GM21423 (cell line): ENCODE data around the gene PSME1.

Experiments
- ATAC-seq: cut with Tn5 transposase; IDR thresholded peaks from one replicate; pipeline ENCODE4 v1.9.1; 2021; ENCODE audit warnings: mild to moderate bottlenecking, moderate library complexity; ENCODE audit not compliant: unreplicated experiment

PSME1 gene

DNA sequence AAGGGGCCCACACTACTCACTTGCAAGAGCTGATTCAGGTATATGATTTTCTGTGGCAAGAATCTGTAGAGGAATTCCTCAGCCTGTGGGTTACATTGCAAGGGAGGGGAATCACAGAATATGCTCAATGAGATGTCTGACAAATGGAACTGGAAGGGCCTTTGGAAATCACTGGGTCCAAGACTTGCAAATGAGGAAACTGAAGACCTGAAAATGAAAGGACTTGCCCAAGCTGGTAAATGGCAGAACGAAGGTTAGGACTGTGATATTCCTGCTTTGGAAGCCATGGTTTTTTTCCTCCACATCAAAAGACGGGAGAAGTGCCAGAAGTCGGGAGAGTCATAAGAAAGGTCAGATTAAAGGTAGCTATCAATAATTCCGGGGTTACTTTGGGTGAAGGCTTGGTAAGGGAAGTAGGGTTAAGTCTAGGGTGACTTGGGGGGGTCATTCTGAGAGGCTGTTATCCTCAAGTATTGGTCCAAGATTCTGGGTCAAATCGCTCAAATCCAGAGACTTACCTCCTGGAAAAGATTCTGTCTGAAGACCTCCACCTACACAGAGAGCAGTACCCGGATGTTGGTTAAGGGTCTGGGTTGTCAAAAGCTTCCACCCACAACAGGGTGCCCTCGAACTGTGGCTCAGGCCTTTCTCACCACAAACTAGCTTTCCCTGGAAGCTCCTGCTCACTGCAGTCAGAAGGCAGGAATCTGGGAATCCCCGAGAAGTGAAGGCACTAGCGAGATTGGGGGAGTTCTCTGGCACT, 9.9 kb downstream of the PSME1 start:
- no peak for ATAC-seq

DNA sequence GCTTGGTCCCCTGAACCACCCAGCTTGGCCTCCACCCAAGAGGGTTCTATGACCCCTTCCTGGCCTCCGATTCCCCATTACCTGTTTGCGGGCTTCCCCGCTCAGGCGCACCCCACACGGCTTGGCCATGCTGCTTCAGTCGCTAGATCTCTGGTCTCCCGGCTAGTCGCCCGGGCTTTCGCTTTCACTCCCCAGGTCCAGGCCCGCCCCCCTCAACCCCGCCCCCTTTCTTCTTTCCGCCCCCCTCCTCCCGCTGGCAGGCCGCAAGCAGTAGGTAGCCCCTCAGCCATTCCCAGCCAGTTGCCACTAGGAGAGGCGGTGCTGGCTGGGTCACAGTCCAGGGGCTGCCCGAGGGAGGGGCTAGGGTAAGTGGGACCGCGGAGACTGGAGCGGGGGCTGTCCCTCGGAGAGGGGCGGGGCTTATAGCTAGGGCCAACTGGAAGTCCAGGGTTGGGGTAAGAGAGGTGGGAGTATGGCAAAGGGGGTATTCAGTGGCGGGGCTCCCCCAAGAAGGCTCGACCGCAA, 10.5 kb downstream of the PSME1 start, which contains the start of gene PSME2:
Gene PSME2, minus strand, starts transcription at position 158 of the 525 bp plus-strand sequence. Its CDS starts 29 bp downstream, at position 129.
- ATAC-seq = peak; percentile 57

DNA sequence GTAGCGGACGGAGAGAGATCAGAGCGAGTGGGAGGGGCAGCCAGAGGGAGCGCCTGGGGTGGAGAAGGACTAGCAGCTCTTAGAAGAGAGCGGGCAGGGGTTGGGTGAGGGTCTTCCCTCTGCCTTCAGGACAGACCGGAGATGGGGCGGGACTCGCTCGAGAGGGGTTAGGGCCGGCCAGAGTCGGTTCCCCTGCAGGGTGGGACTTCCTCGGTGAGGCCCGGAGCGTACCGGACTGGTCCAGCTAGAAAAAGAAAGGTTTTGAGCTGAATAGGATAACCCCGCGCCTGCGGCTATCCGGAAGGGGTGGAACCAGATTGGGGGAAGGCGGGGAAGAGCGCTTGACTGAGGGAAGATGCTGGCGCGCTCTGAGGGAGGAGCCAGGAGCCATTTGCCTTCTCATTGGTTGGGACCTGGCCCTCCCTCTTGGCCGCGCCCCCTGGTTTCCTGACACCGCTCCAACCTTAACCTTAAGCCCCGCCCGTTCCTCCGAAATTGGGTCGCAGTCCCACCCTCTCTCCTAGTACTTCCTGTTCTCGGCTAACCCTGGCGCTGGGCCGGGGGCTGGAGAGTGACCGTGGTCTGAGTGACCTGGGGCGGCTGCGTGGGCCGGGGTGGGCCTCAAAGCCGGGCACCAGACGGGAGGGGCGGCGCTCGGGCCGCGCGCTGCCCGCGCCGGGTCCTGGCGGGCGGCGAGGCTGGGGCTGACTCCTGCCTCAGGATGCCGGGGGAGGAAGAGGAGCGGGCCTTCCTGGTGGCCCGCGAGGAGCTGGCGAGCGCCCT, 11.2 kb downstream of the PSME1 start, which contains the start of gene RNF31:
Gene RNF31, plus strand, starts transcription at position 521 of the 783 bp plus-strand sequence. Its CDS starts 201 bp downstream, at position 722.
- peak; percentile 82 for ATAC-seq

DNA sequence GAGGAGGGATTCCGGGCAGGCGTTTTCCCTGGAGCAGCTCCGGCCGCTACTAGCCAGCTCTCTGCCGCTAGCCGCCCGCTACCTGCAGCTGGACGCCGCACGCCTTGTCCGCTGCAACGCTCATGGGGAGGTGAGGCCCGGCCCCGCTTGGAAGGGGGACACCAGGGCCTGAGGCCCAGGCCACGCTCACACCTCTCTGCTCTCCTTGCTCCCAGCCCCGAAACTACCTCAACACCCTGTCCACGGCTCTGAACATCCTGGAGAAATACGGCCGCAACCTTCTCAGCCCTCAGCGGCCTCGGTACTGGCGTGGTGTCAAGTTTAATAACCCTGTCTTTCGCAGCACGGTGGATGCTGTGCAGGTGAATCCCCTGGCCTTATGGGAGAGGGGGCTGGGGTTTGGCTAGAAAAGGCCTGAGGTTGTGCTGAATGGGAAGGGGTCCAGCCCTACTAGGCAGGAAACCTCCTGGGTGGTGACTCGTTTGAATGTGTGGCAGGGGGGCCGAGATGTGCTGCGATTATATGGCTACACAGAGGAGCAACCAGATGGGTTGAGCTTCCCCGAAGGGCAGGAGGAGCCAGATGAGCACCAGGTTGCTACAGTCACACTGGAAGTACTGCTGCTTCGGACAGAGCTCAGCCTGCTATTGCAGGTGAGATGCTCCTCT, 11.9 kb downstream of the PSME1 start:
- ATAC-seq = no peak

DNA sequence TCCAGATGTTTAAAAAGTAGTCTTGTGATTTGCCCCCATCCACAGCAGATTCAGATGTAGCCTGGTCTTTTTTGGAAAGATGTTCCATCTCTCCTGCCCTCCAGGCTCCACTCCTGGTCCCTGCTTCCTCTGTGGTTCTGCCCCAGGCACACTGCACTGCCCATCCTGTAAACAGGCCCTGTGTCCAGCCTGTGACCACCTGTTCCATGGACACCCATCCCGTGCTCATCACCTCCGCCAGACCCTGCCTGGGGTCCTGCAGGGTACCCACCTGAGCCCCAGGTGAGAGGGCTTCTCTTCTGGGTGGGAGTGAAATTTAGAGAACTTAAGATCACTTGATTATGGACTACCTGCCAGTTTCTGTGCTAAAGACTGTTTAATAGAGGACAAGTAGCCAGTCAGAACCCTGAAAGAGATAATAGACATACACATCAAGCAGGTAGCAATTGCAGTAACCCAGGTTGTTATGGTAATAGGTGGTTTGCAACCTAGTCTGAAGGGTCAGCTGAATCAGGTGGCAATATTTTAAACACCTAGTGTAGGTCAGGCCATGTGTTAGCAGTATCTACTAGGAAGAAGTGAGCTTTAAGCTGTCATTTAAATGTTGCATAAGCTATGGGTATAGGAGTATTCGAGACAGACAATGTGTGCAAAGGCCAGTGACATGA, 13.4 kb downstream of the PSME1 start:
- no peak for ATAC-seq

DNA sequence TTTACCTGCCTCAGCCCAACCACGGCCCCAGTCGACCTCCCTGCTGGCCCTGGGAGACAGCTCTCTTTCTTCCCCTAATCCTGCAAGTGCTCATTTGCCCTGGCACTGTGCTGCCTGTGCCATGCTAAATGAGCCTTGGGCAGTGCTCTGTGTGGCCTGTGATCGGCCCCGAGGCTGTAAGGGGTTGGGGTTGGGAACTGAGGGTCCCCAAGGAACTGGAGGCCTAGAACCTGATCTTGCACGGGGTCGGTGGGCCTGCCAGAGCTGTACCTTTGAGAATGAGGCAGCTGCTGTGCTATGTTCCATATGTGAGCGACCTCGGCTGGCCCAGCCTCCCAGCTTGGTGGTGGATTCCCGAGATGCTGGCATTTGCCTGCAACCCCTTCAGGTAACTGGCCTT, 14.1 kb downstream of the PSME1 start:
- ATAC-seq = no peak

DNA sequence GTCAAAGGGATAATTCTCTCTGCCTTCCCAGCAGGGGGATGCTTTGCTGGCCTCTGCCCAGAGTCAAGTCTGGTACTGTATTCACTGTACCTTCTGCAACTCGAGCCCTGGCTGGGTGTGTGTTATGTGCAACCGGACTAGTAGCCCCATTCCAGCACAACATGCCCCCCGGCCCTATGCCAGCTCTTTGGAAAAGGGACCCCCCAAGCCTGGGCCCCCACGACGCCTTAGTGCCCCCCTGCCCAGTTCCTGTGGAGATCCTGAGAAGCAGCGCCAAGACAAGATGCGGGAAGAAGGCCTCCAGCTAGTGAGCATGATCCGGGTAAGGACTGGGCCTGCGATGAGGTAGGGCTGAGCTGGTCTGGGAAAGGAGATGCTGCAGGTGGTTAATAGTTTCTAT, 14.6 kb downstream of the PSME1 start:
- ATAC-seq = no peak

DNA sequence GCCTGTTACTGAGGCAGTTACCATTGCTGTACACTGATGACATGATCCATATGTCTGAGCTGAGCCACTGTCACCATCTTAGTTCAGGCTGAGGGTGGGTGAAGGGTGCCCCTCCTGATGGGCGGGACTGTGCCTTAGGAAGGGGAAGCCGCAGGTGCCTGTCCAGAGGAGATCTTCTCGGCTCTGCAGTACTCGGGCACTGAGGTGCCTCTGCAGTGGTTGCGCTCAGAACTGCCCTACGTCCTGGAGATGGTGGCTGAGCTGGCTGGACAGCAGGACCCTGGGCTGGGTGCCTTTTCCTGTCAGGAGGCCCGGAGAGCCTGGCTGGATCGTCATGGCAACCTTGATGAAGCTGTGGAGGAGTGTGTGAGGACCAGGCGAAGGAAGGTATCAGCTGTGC, 15.0 kb downstream of the PSME1 start:
- ATAC-seq = no peak

DNA sequence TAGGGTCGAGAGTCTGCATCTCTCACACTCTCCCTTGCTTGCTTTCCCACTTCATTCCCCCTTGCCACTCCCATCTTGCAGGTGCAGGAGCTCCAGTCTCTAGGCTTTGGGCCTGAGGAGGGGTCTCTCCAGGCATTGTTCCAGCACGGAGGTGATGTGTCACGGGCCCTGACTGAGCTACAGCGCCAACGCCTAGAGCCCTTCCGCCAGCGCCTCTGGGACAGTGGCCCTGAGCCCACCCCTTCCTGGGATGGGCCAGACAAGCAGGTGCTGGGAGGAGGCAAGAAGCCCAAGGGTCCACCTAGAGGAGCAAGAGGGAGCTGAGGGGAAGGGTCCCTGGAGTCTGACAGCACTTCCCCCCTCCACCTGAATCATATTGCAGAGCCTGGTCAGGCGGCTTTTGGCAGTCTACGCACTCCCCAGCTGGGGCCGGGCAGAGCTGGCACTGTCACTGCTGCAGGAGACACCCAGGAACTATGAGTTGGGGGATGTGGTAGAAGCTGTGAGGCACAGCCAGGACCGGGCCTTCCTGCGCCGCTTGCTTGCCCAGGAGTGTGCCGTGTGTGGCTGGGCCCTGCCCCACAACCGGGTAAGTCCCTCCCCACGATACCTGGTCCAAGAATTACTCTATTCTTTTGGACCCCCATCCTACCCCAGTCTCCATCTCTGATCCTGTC, 15.5 kb downstream of the PSME1 start:
- ATAC-seq = no peak

DNA sequence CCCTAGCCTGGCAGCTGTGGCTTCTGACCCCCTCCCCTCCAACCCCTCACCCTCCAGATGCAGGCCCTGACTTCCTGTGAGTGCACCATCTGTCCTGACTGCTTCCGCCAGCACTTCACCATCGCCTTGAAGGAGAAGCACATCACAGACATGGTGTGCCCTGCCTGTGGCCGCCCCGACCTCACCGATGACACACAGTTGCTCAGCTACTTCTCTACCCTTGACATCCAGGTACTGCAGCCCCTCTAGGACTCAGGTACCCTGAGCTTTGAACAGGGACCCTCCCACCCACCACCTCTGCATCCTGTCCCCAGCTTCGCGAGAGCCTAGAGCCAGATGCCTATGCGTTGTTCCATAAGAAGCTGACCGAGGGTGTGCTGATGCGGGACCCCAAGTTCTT, 19.1 kb downstream of the PSME1 start:
- ATAC-seq = no peak

DNA sequence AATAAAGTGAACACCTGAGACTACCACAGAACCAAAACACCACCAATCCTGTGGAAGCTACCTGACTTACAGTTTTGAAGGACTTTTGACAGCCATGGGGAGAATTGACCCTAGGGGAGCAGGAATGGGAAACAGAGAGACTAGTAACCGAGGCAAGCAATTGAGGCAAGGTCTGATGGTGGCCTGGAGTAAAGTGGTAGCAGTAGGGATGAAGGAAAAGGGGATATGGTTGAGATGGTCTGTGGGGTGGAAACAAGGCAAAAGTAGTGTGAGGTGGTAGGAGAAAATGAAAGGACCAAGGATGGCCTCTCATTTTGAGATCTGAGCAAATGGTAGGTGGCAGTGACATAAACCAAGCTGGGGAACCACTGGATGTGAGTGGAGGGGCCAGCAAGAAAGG, 20.8 kb downstream of the PSME1 start:
- ATAC-seq = no peak

DNA sequence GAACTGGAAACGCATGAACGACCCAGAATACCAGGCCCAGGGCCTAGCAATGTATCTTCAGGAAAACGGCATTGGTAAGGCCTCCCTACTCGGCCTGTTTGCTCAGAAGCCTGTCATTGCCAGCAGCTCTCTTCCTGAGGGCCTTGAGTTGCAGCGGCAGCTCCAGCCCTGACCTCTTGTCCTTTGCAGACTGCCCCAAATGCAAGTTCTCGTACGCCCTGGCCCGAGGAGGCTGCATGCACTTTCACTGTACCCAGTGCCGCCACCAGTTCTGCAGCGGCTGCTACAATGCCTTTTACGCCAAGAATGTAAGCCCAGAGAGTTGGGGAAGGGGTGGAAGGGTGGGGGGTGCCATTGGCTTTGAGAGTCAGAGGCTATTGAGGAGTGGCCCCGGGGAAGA, 21.3 kb downstream of the PSME1 start:
- no peak for ATAC-seq

DNA sequence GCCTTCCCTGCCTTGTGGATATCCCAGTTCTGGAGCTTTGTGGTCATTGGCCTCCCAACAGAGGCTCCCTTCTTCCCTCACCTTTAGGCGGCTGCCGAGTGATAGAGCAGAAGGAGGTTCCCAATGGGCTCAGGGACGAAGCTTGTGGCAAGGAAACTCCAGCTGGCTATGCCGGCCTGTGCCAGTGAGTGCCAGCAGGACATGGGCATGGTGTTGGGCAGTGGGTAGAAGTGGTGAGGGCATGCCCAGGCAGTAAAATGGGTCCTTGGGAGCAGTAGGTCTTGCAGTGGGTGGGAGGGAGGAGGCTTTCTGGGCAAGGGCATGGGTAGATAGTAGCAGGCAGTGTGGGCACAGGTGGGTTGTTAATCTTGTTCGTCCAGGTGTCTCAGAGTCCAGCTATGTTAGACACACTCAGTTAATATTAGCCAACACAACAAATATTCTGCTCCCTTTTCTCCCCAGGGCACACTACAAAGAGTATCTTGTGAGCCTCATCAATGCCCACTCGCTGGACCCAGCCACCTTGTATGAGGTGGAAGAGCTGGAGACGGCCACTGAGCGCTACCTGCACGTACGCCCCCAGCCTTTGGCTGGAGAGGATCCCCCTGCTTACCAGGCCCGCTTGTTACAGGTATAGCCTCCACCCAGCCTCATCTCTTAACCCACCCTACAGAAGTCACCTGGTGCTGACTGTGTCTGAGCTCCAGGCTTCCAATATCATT, 23.9 kb downstream of the PSME1 start:
- ATAC-seq = no peak

DNA sequence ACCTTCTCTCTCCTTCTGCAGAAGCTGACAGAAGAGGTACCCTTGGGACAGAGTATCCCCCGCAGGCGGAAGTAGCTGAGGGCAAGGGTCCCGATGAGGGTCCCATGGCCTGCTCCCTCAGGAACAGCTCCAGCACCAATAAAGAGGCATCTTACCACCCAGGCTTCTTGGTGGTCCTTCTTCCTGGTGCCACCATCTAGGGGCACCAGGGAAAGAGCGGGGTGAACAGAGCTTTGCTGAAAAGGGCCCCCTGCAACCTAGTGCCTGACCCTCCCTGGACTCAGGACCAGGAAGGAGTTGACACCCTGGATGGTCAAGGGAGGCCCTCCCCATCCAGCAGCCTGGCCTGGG, 24.5 kb downstream of the PSME1 start:
- ATAC-seq = no peak

DNA sequence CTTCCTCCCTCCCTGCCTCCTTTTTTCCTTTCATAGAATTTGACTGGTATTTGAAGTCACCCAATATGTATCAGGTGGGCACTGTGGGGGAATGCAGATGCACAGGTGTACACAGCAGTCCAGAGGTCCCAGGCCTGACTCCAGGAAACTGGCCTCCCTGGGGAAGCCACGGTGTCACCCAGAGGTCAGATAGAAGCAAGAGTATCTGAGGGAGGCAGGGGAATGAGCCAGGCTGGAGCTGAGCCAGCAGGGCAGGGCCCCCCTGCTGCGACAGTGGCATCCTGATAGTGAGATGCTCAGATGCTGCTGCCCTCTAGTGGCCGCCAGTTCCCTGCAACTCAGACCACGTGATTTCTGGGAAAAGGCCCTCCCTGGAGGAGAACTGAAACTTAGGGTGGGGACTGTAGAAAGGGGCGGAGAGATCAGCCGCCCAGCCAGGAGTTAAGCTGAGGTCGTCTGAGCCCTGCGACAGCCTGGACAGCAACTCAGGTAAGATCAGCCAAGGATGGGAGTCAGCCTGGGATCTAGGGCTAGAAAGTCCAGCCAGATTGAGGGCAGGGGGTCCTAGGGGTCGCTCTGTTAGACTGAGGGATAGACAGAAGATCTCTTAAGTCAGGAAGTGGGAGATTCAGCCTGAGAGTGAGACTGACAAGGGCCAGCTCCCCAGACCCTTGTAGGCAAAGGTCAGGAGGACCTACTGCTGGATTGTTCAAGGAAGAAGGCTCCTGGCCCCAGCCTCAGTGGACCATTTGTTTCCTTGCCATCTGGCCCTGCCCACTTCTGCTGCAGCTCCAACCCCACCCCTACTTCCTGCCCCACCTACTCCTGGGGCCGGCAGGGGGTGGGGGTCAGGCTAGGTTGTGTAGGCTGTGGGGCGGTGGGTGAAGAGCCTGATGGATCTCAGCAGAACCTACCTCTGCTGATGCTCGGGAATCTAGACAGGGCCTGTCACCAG, 25.1 kb downstream of the PSME1 start, which contains the start of gene IRF9:
Gene IRF9, plus strand, starts transcription at position 416 of the 955 bp plus-strand sequence. CDS start 880 bp downstream, outside the sequence.
- peak; percentile 79 for ATAC-seq

DNA sequence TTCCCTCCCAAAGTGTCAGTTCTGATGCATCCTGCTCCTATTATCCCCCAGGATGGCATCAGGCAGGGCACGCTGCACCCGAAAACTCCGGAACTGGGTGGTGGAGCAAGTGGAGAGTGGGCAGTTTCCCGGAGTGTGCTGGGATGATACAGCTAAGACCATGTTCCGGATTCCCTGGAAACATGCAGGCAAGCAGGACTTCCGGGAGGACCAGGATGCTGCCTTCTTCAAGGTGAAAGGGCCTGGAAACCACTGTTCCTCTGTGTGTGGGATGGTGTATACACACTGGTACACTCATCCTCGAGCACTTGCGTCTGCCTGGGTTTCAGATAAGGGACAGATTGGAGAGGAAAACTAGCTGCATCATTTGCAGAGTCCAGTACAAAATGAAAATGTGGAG, 26.1 kb downstream of the PSME1 start:
- ATAC-seq = no peak

DNA sequence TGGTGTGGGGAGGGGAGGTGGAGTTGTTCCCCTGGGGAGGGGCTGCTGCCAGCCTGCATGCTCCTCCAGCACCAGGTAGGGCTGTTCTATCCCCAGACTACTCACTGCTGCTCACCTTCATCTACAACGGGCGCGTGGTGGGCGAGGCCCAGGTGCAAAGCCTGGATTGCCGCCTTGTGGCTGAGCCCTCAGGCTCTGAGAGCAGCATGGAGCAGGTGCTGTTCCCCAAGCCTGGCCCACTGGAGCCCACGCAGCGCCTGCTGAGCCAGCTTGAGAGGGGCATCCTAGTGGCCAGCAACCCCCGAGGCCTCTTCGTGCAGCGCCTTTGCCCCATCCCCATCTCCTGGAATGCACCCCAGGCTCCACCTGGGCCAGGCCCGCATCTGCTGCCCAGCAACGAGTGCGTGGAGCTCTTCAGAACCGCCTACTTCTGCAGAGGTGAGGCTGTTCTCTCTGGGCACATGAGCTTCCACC, 28.6 kb downstream of the PSME1 start:
- no peak for ATAC-seq

DNA sequence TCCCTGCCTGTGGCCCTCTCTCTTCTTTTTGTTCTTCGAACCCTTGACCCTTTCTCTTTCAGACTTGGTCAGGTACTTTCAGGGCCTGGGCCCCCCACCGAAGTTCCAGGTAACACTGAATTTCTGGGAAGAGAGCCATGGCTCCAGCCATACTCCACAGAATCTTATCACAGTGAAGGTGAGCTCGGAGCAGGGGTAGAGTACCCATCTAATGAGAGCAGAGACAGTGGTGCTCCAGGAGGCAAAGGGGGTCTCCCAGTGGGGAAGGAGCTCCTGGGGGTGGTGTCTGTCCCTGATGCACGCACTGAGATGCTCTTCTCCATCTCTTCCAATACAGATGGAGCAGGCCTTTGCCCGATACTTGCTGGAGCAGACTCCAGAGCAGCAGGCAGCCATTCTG, 29.8 kb downstream of the PSME1 start:
- ATAC-seq = no peak
